Transverse colon (tissue), 4 donors: Measurements from ENCODE around the gene EPHA4. TPM values are rescaled to one million over a fixed set of nuclear protein-coding genes. Genes with fewer than 3 reads are reported as not detected.

Experiments
- DNase-seq: peaks from one replicate; pipeline ENCODE4 v3.0.0-alpha.2; 2019
- H3K27ac ChIP-seq, 4 donors: fragments of 200-600 bp; sonication (generic); 2 replicates each; pipeline ENCODE4 v1.5.1; 2016 to 2018; ENCODE audit warnings: inconsistent platforms in 4 of 4
- H3K27me3 ChIP-seq: fragments of 200-600 bp; sonication (generic); 2 replicates; pipeline ENCODE4 v1.5.1; 2017; ENCODE audit warnings: inconsistent platforms
- H3K36me3 ChIP-seq, 4 donors: fragments of 200-600 bp; sonication (generic); 2 replicates each; pipeline ENCODE4 v1.5.1; 2017 to 2019; ENCODE audit warnings: inconsistent platforms in 4 of 4
- H3K4me1 ChIP-seq, 4 donors: fragments of 200-600 bp; sonication (generic); 2 replicates each; pipeline ENCODE4 v1.5.1; 2017 to 2020; ENCODE audit warnings: inconsistent platforms in 4 of 4
- H3K4me3 ChIP-seq, 4 donors: fragments of 200-600 bp; sonication (generic); 1 replicate in 1 of 4; 2 replicates in 3 of 4; pipeline versions ENCODE4 v1.5.1 to v1.6.1; 2017 to 2019; ENCODE audit warnings: inconsistent platforms in 4 of 4
- H3K9me3 ChIP-seq, 2 donors: fragments of 200-600 bp; sonication (generic); 2 replicates each; pipeline ENCODE4 v1.5.1; 2017 to 2019; ENCODE audit warnings: inconsistent platforms in 2 of 2
- CTCF ChIP-seq, 5 experiments: fragments of 200-600 bp in 3 of 5; fragments of 450-650 bp in 2 of 5; sonication (generic) in 3 of 5; IDR thresholded peaks; 1 replicate in 2 of 5; 2 replicates in 3 of 5; pipeline ENCODE4 v1.5.1; 2016 to 2017; ENCODE audit warnings: antibody characterized with exemption in 5 of 5, inconsistent platforms in 3 of 5, mild to moderate bottlenecking in 2 of 5, moderate library complexity in 1 of 5
- EP300 ChIP-seq: sonication (generic); formaldehyde crosslinking; IDR thresholded peaks from one replicate; pipeline ENCODE4 v1.6.1; 2017; ENCODE audit warnings: antibody characterized with exemption, low read depth
- POLR2A ChIP-seq: fragments of 450-650 bp; IDR thresholded peaks from one replicate; pipeline ENCODE4 v1.6.1; 2016; ENCODE audit warnings: antibody characterized with exemption, mild to moderate bottlenecking, moderate library complexity
- POLR2AphosphoS5 ChIP-seq, 3 donors: sonication (generic); formaldehyde crosslinking; IDR thresholded peaks; one replicate each; pipeline ENCODE4 v1.6.1; 2016; ENCODE audit warnings: antibody characterized with exemption in 3 of 3
- WGBS, 2 donors: methylation state at CpG; one replicate each; pipeline ENCODE4 v1.1.5; 2018; ENCODE audit warnings: low coverage in 1 of 2; 5-methylcytosine and 5-hydroxymethylcytosine counted together
- in situ Hi-C, 4 donors: fragments of 200-750 bp; cut with MboI; loops; one replicate each; pipeline versions ENCODE4 v1.15.0 to v1.15.1; 2017; ENCODE audit warnings: low sequenced_read_pairs in 3 of 4, low pct_ligation_motif_present in 1 of 4, low pct_unique_long_range_greater_than_20kb in 1 of 4
- intact Hi-C: fragments of 100-400 bp; cut with DNase I; formaldehyde crosslinking; loops from one replicate; pipeline ENCODE4 v1.15.1; 2023; ENCODE audit warnings: low total_unique reads
- total RNA-seq, 4 donors: library from RNA; depleted of rRNA; stranded (reverse); fragments of >200 nt; gene quantifications; one replicate each; pipeline ENCODE4 v1.1.0, GENCODE V29; 2016

Gene EPHA4
- total RNA-seq, 4 donors from 2014 or later = 1.5 to 21.0 (median 13.8) TPM

DNA sequence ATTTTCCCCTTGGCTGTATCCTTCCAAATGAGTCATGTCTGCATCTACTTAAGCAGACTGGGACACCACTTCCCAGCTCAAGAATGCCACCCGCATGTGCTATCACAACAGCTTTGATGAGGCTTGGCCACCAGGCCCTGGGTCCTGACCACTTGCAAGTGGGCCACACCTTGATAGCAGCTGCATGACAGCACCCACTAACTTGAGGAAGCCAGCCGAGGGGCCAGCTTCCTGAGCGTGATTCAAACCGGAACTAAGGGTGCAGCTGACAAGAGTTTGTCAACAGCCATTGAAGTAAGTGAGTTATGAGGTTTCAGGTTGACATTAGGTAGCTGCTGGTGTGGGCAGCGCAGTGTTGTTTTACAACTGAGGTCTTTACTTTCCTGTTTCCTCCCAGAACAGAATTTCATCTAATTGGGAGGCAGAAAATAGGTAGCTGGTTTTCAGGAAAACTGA is 54.4 kb downstream of the EPHA4 start:
- whole genome bisulfite sequencing, 2 donors = 33% methylated on average over 1 to 5 of the region's 5 CpGs
- TF ChIP-seq CTCF (IDR thresholded peaks at IDR 0.05) = no peak
- TF ChIP-seq POLR2AphosphoS5 (IDR thresholded peaks at IDR 0.05) = peak in 2 of 3 donors; percentile 9 to 22
- H3K4me3 ChIP-seq = no peak overlapping the region
- peak overlapping the region; percentile 72 to 77 (median 74) for H3K27ac ChIP-seq
- intact Hi-C loops = no loop called here
- H3K9me3 ChIP-seq = no peaks in the 10 kb centered on the region
- H3K4me1 ChIP-seq = peaks cover 19 to 49% (median 31%) of the 10 kb centered on the region in 4 donors
- no peaks in the 10 kb centered on the region for H3K36me3 ChIP-seq
- in situ Hi-C loops = no loop called here
- no peaks in the 10 kb centered on the region for H3K27me3 ChIP-seq
- peak; percentile 64 for DNase-seq

DNA sequence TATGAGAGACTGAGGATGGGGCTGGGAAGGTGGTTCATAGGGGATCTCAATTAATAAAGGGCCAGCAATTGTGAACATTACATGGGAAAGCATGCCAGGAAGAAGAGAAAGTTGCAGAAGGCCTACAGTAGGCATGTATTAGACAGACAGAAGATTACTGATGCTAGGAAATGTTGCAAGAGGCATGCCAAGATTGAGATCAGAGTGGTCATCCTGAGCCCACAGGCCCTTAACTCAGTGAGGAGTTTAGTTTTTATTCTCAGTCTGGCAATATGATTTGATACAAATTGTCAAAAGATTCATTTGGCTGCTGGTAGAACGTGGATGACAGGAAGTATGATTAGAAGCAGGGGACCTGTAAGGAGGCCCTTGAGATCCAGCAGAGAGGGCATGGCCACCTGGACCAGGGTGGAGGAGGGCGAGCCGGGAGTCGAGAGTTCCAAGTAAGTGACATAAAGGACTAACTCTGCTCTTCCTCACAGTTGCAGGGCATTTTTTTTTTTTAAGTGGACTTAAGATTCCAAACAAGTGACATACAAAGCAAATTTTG is 54.9 kb downstream of the EPHA4 start:
- in situ Hi-C loops = no loop called here
- TF ChIP-seq POLR2AphosphoS5 (IDR thresholded peaks at IDR 0.05) (no peak), CTCF (IDR thresholded peaks at IDR 0.05) (no peak), EP300 (no peak), POLR2A (no peak)
- H3K27ac ChIP-seq = peak overlapping the region; percentile 72 to 77 (median 74)
- no peaks in the 10 kb centered on the region for H3K9me3 ChIP-seq
- peaks cover 19 to 49% (median 31%) of the 10 kb centered on the region in 4 donors for H3K4me1 ChIP-seq
- H3K36me3 ChIP-seq = no peaks in the 10 kb centered on the region
- no peak overlapping the region for H3K4me3 ChIP-seq
- WGBS, 2 donors = 53 to 59% methylated on average over 4 of the region's 4 CpGs
- H3K27me3 ChIP-seq = no peaks in the 10 kb centered on the region
- DNase-seq = no peak
- intact Hi-C loops = no loop called here

GRCh38 chr2:221515864-221516263 is 56.2 kb downstream of the EPHA4 start:
- intact Hi-C loops = no loop called here
- 84% methylated on average over 1 of the region's 1 CpG; no CpG with 5 or more reads in 1 of the 2 donors for WGBS, 2 donors
- H3K27me3 ChIP-seq = no peaks in the 10 kb centered on the region
- H3K27ac ChIP-seq = peak overlapping the region in 2 of 4 donors; percentile 28 to 77
- no peak overlapping the region for H3K4me3 ChIP-seq
- H3K4me1 ChIP-seq = peaks cover 19 to 44% (median 31%) of the 10 kb centered on the region in 4 donors
- no peak for TF ChIP-seq POLR2AphosphoS5 (IDR thresholded peaks at IDR 0.05)
- TF ChIP-seq EP300 = no peak
- TF ChIP-seq POLR2A = no peak
- no peak for TF ChIP-seq CTCF (IDR thresholded peaks at IDR 0.05)
- in situ Hi-C loops = no loop called here
- H3K36me3 ChIP-seq = no peaks in the 10 kb centered on the region
- no peak for DNase-seq
- H3K9me3 ChIP-seq = no peaks in the 10 kb centered on the region

- TF ChIP-seq POLR2A = no peak
- TF ChIP-seq POLR2AphosphoS5 (IDR thresholded peaks at IDR 0.05) = peak in 1 of 3 donors; percentile 57
- Histone ChIP-seq H3K27ac (peak overlapping the region in 1 of 4 donors; percentile 77), H3K27me3 (no peaks in the 10 kb centered on the region), H3K9me3 (no peaks in the 10 kb centered on the region), H3K4me1 (peaks cover 15 to 31% (median 21%) of the 10 kb centered on the region in 4 donors), H3K4me3 (no peak overlapping the region), H3K36me3 (no peaks in the 10 kb centered on the region)
- in situ Hi-C loops = no loop called here
- intact Hi-C loops = no loop called here
- DNase-seq = no peak
- 58 to 65% methylated on average over 3 to 5 of the region's 5 CpGs for WGBS, 2 donors
Observed at GRCh38 chr2:221514305-221515040, 57.6 kb downstream of the EPHA4 start.
